ENCODE measurements around the gene TP53I13. TPM values are rescaled to one million over a fixed set of nuclear protein-coding genes. Genes with fewer than 3 reads are reported as not detected.
A peak's percentile ranks its signal among the peaks of the same experiment; 100 is the strongest.

Gene TP53I13
- total RNA-seq, 1 experiment from 2014 or later: 28.1 TPM

- peaks cover 42 to 61% of the 10 kb centered on the region in 2 experiments for H3K4me1 Mint-ChIP-seq
Measured at GRCh38 chr17:29590411-29591145, 22.1 kb downstream of the TP53I13 start.

More at GRCh38 chr17:29590411-29591145, 22.1 kb downstream of the TP53I13 start:
- no peak overlapping the region for H2BK120ac ChIP-seq (ENCODE audit: low read depth, low read length, poor library complexity, severe bottlenecking)
- Mint-ChIP-seq H3K9me3 (no peaks in the 10 kb centered on the region), H3K4me3 (peak overlapping the region; percentile 81 to 90), H3K27me3 (ENCODE audit: low read depth) (peaks cover 5% of the 10 kb centered on the region), H3K36me3 (ENCODE audit: insufficient read depth in 1 of 3, low read depth in 3 of 3) (peaks cover 0 to 1% (median 0%) of the 10 kb centered on the region in 3 experiments; a peak in 1 of 7 replicates), H3K27ac (peak overlapping the region in 2 of 3 experiments; percentile 83 to 87; a peak in 3 of 7 replicates)
- H3K4ac ChIP-seq (ENCODE audit: low read depth, low read length): no peak overlapping the region
- no peak overlapping the region for H4K5ac ChIP-seq (ENCODE audit: insufficient read length, low read depth, low read length)
- no peak overlapping the region for H2AFZ ChIP-seq (ENCODE audit: low read length)
- no peak for TF ChIP-seq CTCF (conservative IDR thresholded peaks at IDR 0.05)
- no peak overlapping the region for H3T11ph ChIP-seq (ENCODE audit: low read length)
- peaks cover 37% of the 10 kb centered on the region for H3K23me2 ChIP-seq (ENCODE audit: insufficient read length, low read depth, low read length, poor library complexity, severe bottlenecking)
- no peak overlapping the region for H3K9ac ChIP-seq (ENCODE audit: extremely low read depth, insufficient read length, low read length)
- peaks cover 3% of the 10 kb centered on the region for H3K79me1 ChIP-seq (ENCODE audit: insufficient read depth, low read depth, low read length, poor library complexity, severe bottlenecking)
- WGBS (ENCODE audit: extremely low coverage, insufficient read length, low lambda C conversion rate): no CpG with 5 or more reads among the region's 30 CpGs
- H3K4me2 ChIP-seq (ENCODE audit: insufficient read depth, insufficient read length, low read length): peak overlapping the region; percentile 69
- DNase-seq: peak; percentile 78
- no peaks in the 10 kb centered on the region for H3K9me3 ChIP-seq (ENCODE audit: control insufficient read depth, low read depth, low read length)
- H2BK20ac ChIP-seq (ENCODE audit: low read depth, low read length, poor library complexity, severe bottlenecking): no peak overlapping the region
- H3K4me1 ChIP-seq (ENCODE audit: insufficient read depth, low read length): peaks cover 7% of the 10 kb centered on the region; the same call in 1 of the 2 replicates
- no peaks in the 10 kb centered on the region for H4K20me1 ChIP-seq (ENCODE audit: control insufficient read depth, insufficient read depth, insufficient read length)
- H3K18ac ChIP-seq (ENCODE audit: insufficient read length, low read depth, low read length): no peak overlapping the region
- no peaks in the 10 kb centered on the region for H3K27me3 ChIP-seq (ENCODE audit: insufficient read depth, low read length)
- no peak overlapping the region for H2BK5ac ChIP-seq (ENCODE audit: insufficient read length, low read length)
- H2BK12ac ChIP-seq (ENCODE audit: insufficient read length, low read depth, low read length): no peak overlapping the region
- peaks cover 20% of the 10 kb centered on the region; the same call in 1 of the 2 replicates for H3K79me2 ChIP-seq (ENCODE audit: insufficient read depth, low read length)
- H3K56ac ChIP-seq (ENCODE audit: insufficient read length, low read depth, low read length): no peak overlapping the region
- no peak overlapping the region for H2AK5ac ChIP-seq (ENCODE audit: insufficient read length, low read length)
- no peak overlapping the region for H3K23ac ChIP-seq (ENCODE audit: insufficient read length, low read depth, low read length)
- H3K14ac ChIP-seq (ENCODE audit: insufficient read depth, low read length): no peak overlapping the region
- no peak overlapping the region for H4K8ac ChIP-seq (replicated peaks; ENCODE audit: insufficient read length, low read depth, low read length)
- no peak overlapping the region for H3K27ac ChIP-seq (ENCODE audit: insufficient read length, low read depth, low read length)
- no peak overlapping the region for H2BK15ac ChIP-seq (ENCODE audit: low read depth, low read length)
- H4K91ac ChIP-seq (ENCODE audit: insufficient read length, low read depth, low read length): no peak overlapping the region

All from H9 (cell line).